NCI-H510A (cell line): ENCODE results near the gene GPR4.
"Not testable (repeated sequence)": the region's sequence is repeated elsewhere in the genome, so short reads cannot be mapped to it uniquely, and the experiment has no call there.

Source experiments
- DNase-seq: peaks from one replicate; lab custom pipeline; 2025; lab: John Stamatoyannopoulos, UW

Gene GPR4

DNA sequence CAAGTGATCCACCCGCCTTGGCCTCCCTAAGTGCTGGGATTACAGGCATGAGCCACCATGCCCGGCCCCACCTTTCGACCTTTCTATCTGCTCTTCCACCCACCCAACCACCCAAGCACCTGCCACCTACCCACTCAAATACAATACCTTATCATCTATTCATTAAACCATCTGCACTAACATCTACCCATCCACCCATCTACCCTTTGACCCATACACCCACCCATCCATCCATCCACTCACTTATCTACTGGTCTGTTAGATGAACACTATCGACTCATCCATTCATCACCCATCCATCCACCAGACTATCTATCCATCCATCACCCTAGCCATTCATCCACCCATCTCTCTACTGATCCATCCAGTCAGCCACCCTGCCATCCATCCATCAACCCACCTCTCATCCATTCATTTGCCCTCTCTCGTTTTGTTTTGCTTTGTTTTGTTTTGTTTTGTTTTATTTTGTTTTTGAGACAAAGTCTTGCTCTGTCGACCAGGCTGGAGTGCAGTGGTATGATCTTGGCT lies 20.0 kb upstream of the GPR4 start:
- no peak for DNase-seq

GRCh38 chr19:45621389-45621788 lies 19.4 kb upstream of the GPR4 start:
- no peak for DNase-seq

- DNase-seq = no peak
These were observed 14.6 kb upstream of the GPR4 start for GRCh38 chr19:45616704-45617017.

GRCh38 chr19:45615795-45616703 lies 14.0 kb upstream of the GPR4 start:
- no peak for DNase-seq

DNA sequence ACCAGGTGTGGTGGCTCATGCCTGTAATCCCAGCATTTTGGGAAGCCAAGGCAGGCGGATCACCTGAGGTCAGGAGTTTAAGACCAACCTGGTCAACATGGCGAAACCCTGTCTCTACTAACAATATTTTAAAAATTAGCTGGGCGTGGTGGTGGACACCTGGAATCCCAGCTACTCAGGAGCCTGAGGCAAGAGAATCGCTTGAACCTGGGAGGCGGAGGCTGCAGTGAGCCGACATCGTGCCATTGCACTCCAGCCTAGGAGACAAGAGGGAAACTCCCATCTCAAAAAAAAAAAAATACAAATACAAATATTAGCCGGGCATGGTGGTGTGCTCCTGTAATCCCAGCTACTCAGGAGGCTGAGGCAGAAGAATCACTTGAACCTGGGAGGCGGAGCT lies 13.0 kb upstream of the GPR4 start:
- DNase-seq = not testable (repeated sequence)

GRCh38 chr19:45613926-45614725 lies 12.1 kb upstream of the GPR4 start:
- no peak for DNase-seq

DNA sequence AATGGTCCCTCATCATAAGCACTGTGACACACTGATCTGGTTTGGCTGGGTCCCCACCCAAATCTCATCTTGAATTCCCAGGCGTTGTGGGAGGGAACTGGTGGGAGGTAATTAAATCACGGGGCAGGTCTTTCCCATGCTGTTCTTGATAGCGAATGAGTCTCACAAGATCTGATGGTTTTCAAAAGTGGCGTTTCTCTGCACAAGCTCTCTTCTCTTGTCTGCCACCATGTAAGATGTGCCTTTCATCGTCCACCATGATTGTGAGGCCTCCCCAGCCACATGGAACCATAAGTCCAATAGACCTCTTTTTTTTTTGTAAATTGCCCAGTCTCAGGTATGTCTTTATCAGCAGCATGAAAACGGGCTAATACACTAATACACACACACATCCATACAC lies 6.9 kb upstream of the GPR4 start:
- DNase-seq = no peak

DNA sequence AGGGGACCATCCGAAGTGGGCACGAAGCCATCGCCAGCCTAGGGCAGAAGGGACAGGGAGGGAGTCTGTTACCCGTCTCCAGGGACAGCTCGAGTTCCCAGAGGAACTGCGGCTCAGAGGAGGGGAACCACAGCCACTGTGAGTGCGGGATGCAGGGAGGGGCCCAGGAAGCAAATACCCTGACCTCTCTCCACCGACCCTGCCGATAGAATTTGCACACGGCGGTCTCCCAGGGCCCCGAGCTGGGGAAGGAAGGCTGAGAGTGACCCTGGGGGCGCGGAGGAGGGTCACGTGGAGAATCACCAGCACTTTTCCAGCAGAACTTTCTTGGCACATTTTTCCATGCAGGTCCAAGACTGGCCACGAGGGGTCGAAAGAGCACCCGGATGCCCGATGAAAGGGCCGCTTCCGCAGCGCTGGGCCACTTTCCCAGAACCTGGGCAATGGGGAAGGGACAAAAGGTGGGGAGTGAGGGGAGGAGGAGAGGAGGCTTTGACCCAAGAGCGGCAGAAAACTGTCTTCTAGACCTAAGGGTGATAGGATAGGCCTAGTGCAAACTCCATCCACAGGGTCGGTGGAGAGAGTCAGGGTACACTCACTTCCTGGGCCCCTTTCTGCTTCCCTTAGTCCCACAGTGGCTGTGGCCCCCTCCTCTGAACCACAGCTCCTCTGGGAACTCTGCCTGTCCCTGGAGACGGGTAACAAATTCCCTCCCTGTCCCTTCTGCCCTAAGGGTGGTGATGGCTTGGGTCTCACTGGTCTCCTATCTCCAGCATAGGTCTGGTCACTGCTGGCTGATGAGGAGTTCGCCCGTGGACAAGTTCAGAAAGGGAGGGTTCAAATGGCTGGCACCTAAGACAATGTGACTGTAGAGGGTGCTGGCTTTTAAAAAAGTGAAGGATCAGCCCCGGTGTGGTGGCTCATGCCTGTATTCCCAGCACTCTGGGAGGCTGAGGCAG lies 5.3 kb upstream of the GPR4 start:
- peak; percentile 37 for DNase-seq

DNA sequence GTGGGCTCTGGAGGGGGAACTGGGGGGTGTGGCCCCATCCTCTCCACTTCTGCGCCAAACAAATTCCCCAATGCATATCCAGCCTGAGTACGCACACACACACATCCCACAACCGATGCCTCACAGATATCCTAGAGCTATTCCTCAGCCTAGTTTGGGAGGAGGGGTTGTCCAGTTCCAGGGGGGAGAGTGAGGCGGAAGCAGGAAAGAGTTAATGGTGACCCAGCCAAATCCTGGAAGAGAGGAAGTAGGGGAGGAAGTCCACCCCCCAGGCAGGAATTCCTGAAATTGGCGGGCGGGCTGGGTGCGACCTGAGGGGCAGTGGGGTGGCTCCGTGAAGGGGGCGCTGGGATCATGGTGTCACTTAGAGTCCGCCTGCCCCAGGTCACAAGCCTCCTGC lies 897 bp downstream of the GPR4 start:
- no peak for DNase-seq

- no peak for DNase-seq
These were observed 1.6 kb downstream of the GPR4 start for GRCh38 chr19:45600340-45600885.

GRCh38 chr19:45599286-45599685 lies 2.7 kb downstream of the GPR4 start:
- no peak for DNase-seq

GRCh38 chr19:45598267-45599001 lies 3.6 kb downstream of the GPR4 start:
- no peak for DNase-seq

- DNase-seq = no peak
These were observed 4.4 kb downstream of the GPR4 start for GRCh38 chr19:45597425-45598111.

- DNase-seq = no peak
These were observed 6.2 kb downstream of the GPR4 start for GRCh38 chr19:45595814-45596213.

DNA sequence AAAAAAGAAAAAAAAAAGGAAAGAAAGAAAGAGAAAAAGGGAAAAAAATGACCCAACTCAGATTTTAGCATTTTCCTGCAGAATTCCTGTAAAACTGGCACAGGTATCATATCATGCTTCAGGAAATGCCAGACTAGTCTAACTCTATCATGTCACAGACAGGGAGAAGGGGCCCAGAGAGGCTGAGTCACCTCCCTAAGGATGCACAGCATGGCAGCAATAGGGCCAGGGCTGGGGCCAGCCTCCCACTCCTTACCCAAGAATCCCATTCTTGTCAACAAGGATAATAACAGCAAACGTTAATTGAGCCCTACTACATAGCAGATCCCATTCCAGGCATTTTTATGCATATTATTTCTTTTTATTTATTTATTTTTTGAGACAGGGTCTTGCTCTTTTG lies 8.5 kb downstream of the GPR4 start:
- DNase-seq = no peak

- no peak for DNase-seq
These were observed 9.6 kb downstream of the GPR4 start for GRCh38 chr19:45592366-45592765.

- DNase-seq = no peak
These were observed 10.4 kb downstream of the GPR4 start for GRCh38 chr19:45591638-45592005.

DNA sequence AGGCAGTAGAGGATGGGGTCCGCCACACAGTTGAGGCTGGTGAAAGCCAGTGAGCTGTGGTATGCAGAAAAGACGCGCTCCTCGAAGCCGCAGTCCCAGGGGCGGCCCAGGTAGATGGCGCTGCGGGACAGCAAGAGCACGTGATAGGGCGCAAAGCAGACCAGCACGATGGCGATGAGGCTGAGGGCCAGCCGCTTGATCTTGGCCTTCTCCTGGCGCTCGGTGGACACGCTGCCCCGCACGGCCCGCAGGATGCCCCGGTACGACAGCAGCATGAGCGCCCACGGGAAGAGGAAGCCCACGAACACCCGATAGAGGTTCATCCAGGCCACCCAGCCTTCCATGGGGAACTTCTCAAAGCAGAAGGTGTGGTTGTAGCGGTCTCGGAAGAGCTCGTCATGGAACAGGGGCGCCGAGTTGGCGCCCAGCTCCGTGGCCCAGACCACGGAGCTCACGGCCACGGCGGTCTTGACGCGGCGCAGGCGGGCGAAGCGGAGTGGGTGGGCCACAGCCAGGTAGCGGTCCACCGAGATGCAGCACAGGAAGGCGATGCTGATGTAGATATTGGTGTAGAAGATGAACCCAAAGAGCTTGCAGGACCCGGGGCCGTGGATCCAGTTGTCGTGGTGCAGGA lies 10.9 kb downstream of the GPR4 start:
- DNase-seq = peak; percentile 46

DNA sequence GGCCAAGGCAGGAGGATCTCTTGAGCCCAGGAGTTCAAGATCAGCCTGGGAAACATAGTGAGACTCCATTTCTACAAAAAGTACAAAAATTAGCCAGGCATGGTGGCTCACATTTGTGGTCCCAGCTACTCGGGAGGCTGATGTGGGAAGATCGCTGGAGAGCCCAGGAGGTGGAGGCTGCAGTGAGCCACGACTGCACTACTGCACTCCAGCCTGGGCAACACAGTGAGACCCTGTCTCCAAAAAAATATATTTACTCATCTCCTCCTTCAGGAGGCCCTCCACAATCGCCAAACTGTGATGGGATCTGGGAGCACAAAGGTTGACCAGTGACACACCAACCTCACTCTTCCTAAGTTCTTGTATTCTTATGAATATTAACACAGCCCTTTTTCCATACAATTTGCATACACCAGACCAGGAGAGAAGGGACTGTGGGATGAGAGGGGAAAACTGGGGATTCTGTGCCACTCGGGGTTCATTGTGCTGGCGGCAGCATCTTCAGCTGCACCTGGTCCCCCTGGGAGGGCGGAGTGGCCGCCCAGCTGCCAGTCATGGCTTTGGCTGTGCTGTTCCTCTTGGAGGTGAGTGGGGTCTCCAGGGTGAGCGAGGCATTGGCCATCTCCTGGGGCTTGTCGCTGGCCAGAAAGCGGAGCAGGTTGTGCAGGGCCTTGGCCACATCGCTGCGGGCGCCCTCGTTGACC lies 11.6 kb downstream of the GPR4 start:
- DNase-seq = no peak
